ENCODE measurements around the gene MORN1. TPM values are rescaled to one million over a fixed set of nuclear protein-coding genes. Genes with fewer than 3 reads are reported as not detected.

Gene MORN1
- total RNA-seq, 2 experiments from 2014 or later: 6.2 to 7.9 TPM

GRCh38 chr1:2360588-2361364, 30.6 kb downstream of the MORN1 start:
- ATAC-seq (no peak), DNase-seq (no peak)
- POLR2A ChIA-PET: no interaction called here
- Mint-ChIP-seq H3K36me3 (ENCODE audit: low read depth) (no peaks in the 10 kb centered on the region), H3K4me1 (ENCODE audit: low read depth) (no peaks in the 10 kb centered on the region), H3K27ac (no peak overlapping the region), H3K4me3 (no peak overlapping the region), H3K9me3 (ENCODE audit: insufficient read depth) (peaks cover 6% of the 10 kb centered on the region), H3K27me3 (ENCODE audit: low read depth) (no peaks in the 10 kb centered on the region)
- CTCF ChIA-PET: interaction anchor here (1.1 to 1.6 kb wide), 2 partner anchors 10 to 166 kb away, joined by 3 to 6 read pairs; partner anchors contain the start of gene FAAP20

- ATAC-seq (no peak), DNase-seq (no peak)
- H3K27ac Mint-ChIP-seq: no peak overlapping the region
- POLR2A ChIA-PET: interaction anchor here (0.6 kb wide), 1 partner anchor 141 kb away, joined by 3 read pairs; no protein-coding TSS in a partner anchor
- CTCF ChIA-PET: no interaction called here
- H3K36me3 Mint-ChIP-seq (ENCODE audit: low read depth): no peaks in the 10 kb centered on the region
- H3K27me3 Mint-ChIP-seq (ENCODE audit: low read depth): no peaks in the 10 kb centered on the region
- H3K9me3 Mint-ChIP-seq (ENCODE audit: insufficient read depth): peaks cover 3% of the 10 kb centered on the region
- H3K4me1 Mint-ChIP-seq (ENCODE audit: low read depth): no peaks in the 10 kb centered on the region
- H3K4me3 Mint-ChIP-seq: no peak overlapping the region
These were observed 32.4 kb downstream of the MORN1 start for GRCh38 chr1:2358651-2359640.

- POLR2A ChIA-PET: no interaction called here
- no peak overlapping the region for H3K4me3 Mint-ChIP-seq
- H3K4me1 Mint-ChIP-seq (ENCODE audit: low read depth): no peaks in the 10 kb centered on the region
- H3K36me3 Mint-ChIP-seq (ENCODE audit: low read depth): no peaks in the 10 kb centered on the region
- H3K27me3 Mint-ChIP-seq (ENCODE audit: low read depth): no peaks in the 10 kb centered on the region
- no peak overlapping the region for H3K27ac Mint-ChIP-seq
- DNase-seq (no peak), ATAC-seq (no peak)
- H3K9me3 Mint-ChIP-seq (ENCODE audit: insufficient read depth): no peaks in the 10 kb centered on the region
- CTCF ChIA-PET: no interaction called here
These were observed 33.3 kb downstream of the MORN1 start for GRCh38 chr1:2358072-2358471.

- no peaks in the 10 kb centered on the region for H3K4me1 Mint-ChIP-seq (ENCODE audit: low read depth)
- ChIA-PET CTCF (no interaction called here), POLR2A (no interaction called here)
- no peaks in the 10 kb centered on the region for H3K9me3 Mint-ChIP-seq (ENCODE audit: insufficient read depth)
- H3K27me3 Mint-ChIP-seq (ENCODE audit: low read depth): no peaks in the 10 kb centered on the region
- H3K4me3 Mint-ChIP-seq: no peak overlapping the region
- ATAC-seq (no peak), DNase-seq (no peak)
- no peak overlapping the region for H3K27ac Mint-ChIP-seq
- H3K36me3 Mint-ChIP-seq (ENCODE audit: low read depth): no peaks in the 10 kb centered on the region
These were observed 34.2 kb downstream of the MORN1 start for GRCh38 chr1:2356911-2357845.

GRCh38 chr1:2356401-2356800, 35.0 kb downstream of the MORN1 start:
- ChIA-PET POLR2A (no interaction called here), CTCF (no interaction called here)
- no peak overlapping the region for H3K27ac Mint-ChIP-seq
- no peak for DNase-seq
- no peaks in the 10 kb centered on the region for H3K4me1 Mint-ChIP-seq (ENCODE audit: low read depth)
- H3K9me3 Mint-ChIP-seq (ENCODE audit: insufficient read depth): no peaks in the 10 kb centered on the region
- no peaks in the 10 kb centered on the region for H3K36me3 Mint-ChIP-seq (ENCODE audit: low read depth)
- no peak for ATAC-seq
- no peaks in the 10 kb centered on the region for H3K27me3 Mint-ChIP-seq (ENCODE audit: low read depth)
- H3K4me3 Mint-ChIP-seq: no peak overlapping the region

GRCh38 chr1:2355373-2356261, 35.7 kb downstream of the MORN1 start:
- H3K27ac Mint-ChIP-seq: no peak overlapping the region

GRCh38 chr1:2354511-2355372, 36.6 kb downstream of the MORN1 start:
- no peaks in the 10 kb centered on the region for H3K36me3 Mint-ChIP-seq (ENCODE audit: low read depth)
- DNase-seq (no peak), ATAC-seq (no peak)
- no peaks in the 10 kb centered on the region for H3K4me1 Mint-ChIP-seq (ENCODE audit: low read depth)
- no peaks in the 10 kb centered on the region for H3K9me3 Mint-ChIP-seq (ENCODE audit: insufficient read depth)
- no peak overlapping the region for H3K27ac Mint-ChIP-seq
- ChIA-PET POLR2A (no interaction called here), CTCF (interaction anchor here (0.9 kb wide), 1 partner anchor 30 kb away, joined by 3 read pairs; no protein-coding TSS in a partner anchor)
- H3K4me3 Mint-ChIP-seq: no peak overlapping the region
- H3K27me3 Mint-ChIP-seq (ENCODE audit: low read depth): no peaks in the 10 kb centered on the region

More at GRCh38 chr1:2355373-2356261, 35.7 kb downstream of the MORN1 start:
- Mint-ChIP-seq H3K4me3 (no peak overlapping the region), H3K36me3 (ENCODE audit: low read depth) (no peaks in the 10 kb centered on the region), H3K4me1 (ENCODE audit: low read depth) (no peaks in the 10 kb centered on the region), H3K27me3 (ENCODE audit: low read depth) (no peaks in the 10 kb centered on the region), H3K9me3 (ENCODE audit: insufficient read depth) (no peaks in the 10 kb centered on the region)
- ATAC-seq (no peak), DNase-seq (no peak)
- CTCF ChIA-PET: no interaction called here
- POLR2A ChIA-PET: no interaction called here

GRCh38 chr1:2353551-2354438, 37.6 kb downstream of the MORN1 start:
- Mint-ChIP-seq H3K27me3 (ENCODE audit: low read depth) (no peaks in the 10 kb centered on the region), H3K4me3 (no peak overlapping the region), H3K9me3 (ENCODE audit: insufficient read depth) (no peaks in the 10 kb centered on the region), H3K27ac (no peak overlapping the region), H3K4me1 (ENCODE audit: low read depth) (no peaks in the 10 kb centered on the region), H3K36me3 (ENCODE audit: low read depth) (no peaks in the 10 kb centered on the region)
- ChIA-PET CTCF (interaction anchor here (0.9 kb wide), 1 partner anchor 31 kb away, joined by 3 read pairs; no protein-coding TSS in a partner anchor), POLR2A (no interaction called here)
- ATAC-seq: no peak
- no peak for DNase-seq

GRCh38 chr1:2352897-2353550, 38.3 kb downstream of the MORN1 start:
- POLR2A ChIA-PET: no interaction called here
- DNase-seq: no peak
- Mint-ChIP-seq H3K27ac (no peak overlapping the region), H3K27me3 (ENCODE audit: low read depth) (no peaks in the 10 kb centered on the region), H3K4me3 (no peak overlapping the region), H3K36me3 (ENCODE audit: low read depth) (no peaks in the 10 kb centered on the region), H3K9me3 (ENCODE audit: insufficient read depth) (no peaks in the 10 kb centered on the region), H3K4me1 (ENCODE audit: low read depth) (no peaks in the 10 kb centered on the region)
- no peak for ATAC-seq
- CTCF ChIA-PET: no interaction called here
